Measurements from ENCODE around the gene IL6. TPM values are rescaled to one million over a fixed set of nuclear protein-coding genes. Genes with fewer than 3 reads are reported as not detected.

Gene IL6
- total RNA-seq, 2 experiments from 2014 or later, result not detected

- CTCF ChIA-PET, result no interaction called here
These were observed 9.2 kb upstream of the IL6 start for GRCh38 chr7:22717760-22718159.

GRCh38 chr7:22718200-22718711, 8.7 kb upstream of the IL6 start:
- POLR2A ChIA-PET, result interaction anchor here (1.1 kb wide), 1 partner anchor 38 kb away, joined by 3 read pairs; no protein-coding TSS in a partner anchor
- peaks cover 3% of the 10 kb centered on the region for H3K27me3 Mint-ChIP-seq
- no peak overlapping the region for H3K4me3 Mint-ChIP-seq
- DNase-seq (no peak), ATAC-seq (ENCODE audit: poor library complexity) (no peak)
- Histone ChIP-seq H3K4me1 (ENCODE audit: insufficient read depth, low read length) (no peaks in the 10 kb centered on the region), H3K9me3 (ENCODE audit: control insufficient read depth in 1 of 2, insufficient read depth in 1 of 2, low read length in 2 of 2) (no peaks in the 10 kb centered on the region), H3K27ac (ENCODE audit: low read depth in 1 of 2, low read length in 2 of 2) (no peak overlapping the region), H3K4me3 (ENCODE audit: low read length) (no peak overlapping the region), H3K27me3 (ENCODE audit: control insufficient read depth in 1 of 2, insufficient read depth in 2 of 2, low read length in 2 of 2) (no peaks in the 10 kb centered on the region), H3K36me3 (ENCODE audit: insufficient read depth, low read length) (no peaks in the 10 kb centered on the region)
- intact Hi-C loops (cut with DNase I, micrococcal nuclease), result no loop called here
- TF ChIP-seq CTCF (IDR thresholded peaks at IDR 0.05), result no peak
- H3K9me3 Mint-ChIP-seq, result no peaks in the 10 kb centered on the region
- CTCF ChIA-PET, result no interaction called here
- no peaks in the 10 kb centered on the region for H3K36me3 Mint-ChIP-seq (ENCODE audit: low read depth)
- H3K27ac Mint-ChIP-seq, result no peak overlapping the region
- no peaks in the 10 kb centered on the region for H3K4me1 Mint-ChIP-seq (ENCODE audit: low read depth)

More at GRCh38 chr7:22717760-22718159, 9.2 kb upstream of the IL6 start:
- Histone ChIP-seq H3K27ac (ENCODE audit: low read depth in 1 of 2, low read length in 2 of 2) (no peak overlapping the region), H3K9me3 (ENCODE audit: control insufficient read depth in 1 of 2, insufficient read depth in 1 of 2, low read length in 2 of 2) (no peaks in the 10 kb centered on the region), H3K4me3 (ENCODE audit: low read length) (no peak overlapping the region), H3K36me3 (ENCODE audit: insufficient read depth, low read length) (no peaks in the 10 kb centered on the region), H3K4me1 (ENCODE audit: insufficient read depth, low read length) (no peaks in the 10 kb centered on the region), H3K27me3 (ENCODE audit: control insufficient read depth in 1 of 2, insufficient read depth in 2 of 2, low read length in 2 of 2) (no peaks in the 10 kb centered on the region)
- no peak for DNase-seq
- Mint-ChIP-seq H3K36me3 (ENCODE audit: low read depth) (no peaks in the 10 kb centered on the region), H3K27ac (no peak overlapping the region), H3K4me1 (ENCODE audit: low read depth) (no peaks in the 10 kb centered on the region), H3K9me3 (no peaks in the 10 kb centered on the region), H3K27me3 (peaks cover 3% of the 10 kb centered on the region), H3K4me3 (no peak overlapping the region)
- ATAC-seq (ENCODE audit: poor library complexity), result no peak
- POLR2A ChIA-PET, result interaction anchor here (1.1 kb wide), 1 partner anchor 37 kb away, joined by 3 read pairs; no protein-coding TSS in a partner anchor
- intact Hi-C loops (cut with DNase I, micrococcal nuclease), result no loop called here
- no peak for TF ChIP-seq CTCF (IDR thresholded peaks at IDR 0.05)

GRCh38 chr7:22718911-22719420, 8.0 kb upstream of the IL6 start:
- no peaks in the 10 kb centered on the region for H3K36me3 Mint-ChIP-seq (ENCODE audit: low read depth)
- Histone ChIP-seq H3K4me3 (ENCODE audit: low read length) (no peak overlapping the region), H3K27ac (ENCODE audit: low read depth in 1 of 2, low read length in 2 of 2) (no peak overlapping the region), H3K4me1 (ENCODE audit: insufficient read depth, low read length) (no peaks in the 10 kb centered on the region), H3K36me3 (ENCODE audit: insufficient read depth, low read length) (no peaks in the 10 kb centered on the region), H3K9me3 (ENCODE audit: control insufficient read depth in 1 of 2, insufficient read depth in 1 of 2, low read length in 2 of 2) (no peaks in the 10 kb centered on the region), H3K27me3 (ENCODE audit: control insufficient read depth in 1 of 2, insufficient read depth in 2 of 2, low read length in 2 of 2) (no peaks in the 10 kb centered on the region)
- no peaks in the 10 kb centered on the region for H3K9me3 Mint-ChIP-seq
- ATAC-seq (ENCODE audit: poor library complexity), result no peak
- no peaks in the 10 kb centered on the region for H3K4me1 Mint-ChIP-seq (ENCODE audit: low read depth)
- H3K27ac Mint-ChIP-seq, result no peak overlapping the region
- peaks cover 3% of the 10 kb centered on the region for H3K27me3 Mint-ChIP-seq
- ChIA-PET POLR2A (no interaction called here), CTCF (interaction anchor here (1.2 kb wide), 1 partner anchor 159 kb away, joined by 3 read pairs; no protein-coding TSS in a partner anchor)
- no peak for TF ChIP-seq CTCF (IDR thresholded peaks at IDR 0.05)
- intact Hi-C loops (cut with DNase I, micrococcal nuclease), result no loop called here
- no peak for DNase-seq
- no peak overlapping the region for H3K4me3 Mint-ChIP-seq
